ENCODE results near the gene PTH1R.

- TF ChIP-seq ZNF274 (IDR thresholded peaks at IDR 0.05; ENCODE audit: low read depth, low read length) (no peak), YY1 (IDR thresholded peaks at IDR 0.05; ENCODE audit: insufficient read depth, insufficient read length) (no peak), SUZ12 (IDR thresholded peaks at IDR 0.05; ENCODE audit: extremely low read depth, insufficient read depth, insufficient read length) (no peak)
These were observed 14.2 kb upstream of the PTH1R start, which contains the start of gene MYL3 for GRCh38 chr3:46863261-46863782.
